ENCODE measurements around the gene OSTN.

- TF ChIP-seq CTCF (IDR thresholded peaks at IDR 0.05): no peak
- TF ChIP-seq POLR2A (IDR thresholded peaks at IDR 0.05): no peak
Observed at GRCh38 chr3:191301017-191301416, 102.0 kb downstream of the OSTN start.
